GM20000 (cell line): ENCODE results near the gene CTCFL.

Experiments
- DNase-seq: peaks from one replicate; pipeline ENCODE4 v3.0.0; 2012; ENCODE audit warnings: low spot score
- CTCF ChIP-seq: IDR thresholded peaks from 2 replicates; pipeline ENCODE4 v1.5.1; 2012; ENCODE audit warnings: mild to moderate bottlenecking, control low read depth; ENCODE audit errors: extremely low read depth, missing control alignments

CTCFL gene

GRCh38 chr20:57508831-57509230 is 16.1 kb downstream of the CTCFL start:
- no peak for TF ChIP-seq CTCF
- no peak for DNase-seq

- no peak for DNase-seq
- no peak for TF ChIP-seq CTCF
Observed at GRCh38 chr20:57508381-57508780, 16.6 kb downstream of the CTCFL start.

- no peak for TF ChIP-seq CTCF
- no peak for DNase-seq
Observed at GRCh38 chr20:57507477-57507876, 17.5 kb downstream of the CTCFL start.

- TF ChIP-seq CTCF: no peak
- no peak for DNase-seq
Observed at GRCh38 chr20:57505979-57506378, 19.0 kb downstream of the CTCFL start.

- TF ChIP-seq CTCF: no peak
- DNase-seq: no peak
Observed at GRCh38 chr20:57504411-57504810, 20.5 kb downstream of the CTCFL start.

- no peak for TF ChIP-seq CTCF
- DNase-seq: no peak
Observed at GRCh38 chr20:57503035-57503658, 21.8 kb downstream of the CTCFL start.

GRCh38 chr20:57502336-57502700 is 22.6 kb downstream of the CTCFL start:
- no peak for TF ChIP-seq CTCF
- no peak for DNase-seq
